GM10266 (cell line): ENCODE data around the gene IL3.

ENCODE experiments used
- DNase-seq: peaks from one replicate; pipeline ENCODE4 v3.0.0; 2012; ENCODE audit errors: extremely low spot score
- CTCF ChIP-seq: IDR thresholded peaks from 2 replicates; pipeline ENCODE4 v1.5.1; 2012; ENCODE audit warnings: mild to moderate bottlenecking, low read depth; ENCODE audit not compliant: control insufficient read depth, insufficient read depth; ENCODE audit errors: missing control alignments

Gene IL3

GRCh38 chr5:132016721-132017250, 43.7 kb upstream of the IL3 start:
- TF ChIP-seq CTCF: no peak
- DNase-seq: no peak

DNA sequence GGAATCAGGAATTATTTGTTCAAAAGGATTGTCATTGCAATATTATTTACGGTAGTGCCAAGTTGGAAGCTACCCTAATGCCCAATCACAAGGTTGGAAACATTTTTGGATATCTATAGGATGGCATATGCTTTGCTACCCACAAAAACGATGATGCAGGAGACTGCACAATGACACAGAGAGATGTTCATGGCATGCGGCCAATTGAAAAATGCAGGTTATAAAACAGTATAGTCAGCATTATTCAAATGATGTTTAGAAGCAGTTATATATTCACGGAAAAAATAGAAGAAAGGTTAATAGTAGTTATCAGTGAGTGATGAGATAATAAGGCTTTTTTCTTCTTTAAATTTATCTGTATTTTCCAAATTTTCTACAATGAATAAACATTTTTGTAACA, 43.1 kb upstream of the IL3 start:
- no peak for DNase-seq
- no peak for TF ChIP-seq CTCF

- no peak for TF ChIP-seq CTCF
- DNase-seq: no peak
These were observed 42.5 kb upstream of the IL3 start for GRCh38 chr5:132017738-132018625.

- no peak for DNase-seq
- no peak for TF ChIP-seq CTCF
These were observed 41.1 kb upstream of the IL3 start for GRCh38 chr5:132019337-132019736.

DNA sequence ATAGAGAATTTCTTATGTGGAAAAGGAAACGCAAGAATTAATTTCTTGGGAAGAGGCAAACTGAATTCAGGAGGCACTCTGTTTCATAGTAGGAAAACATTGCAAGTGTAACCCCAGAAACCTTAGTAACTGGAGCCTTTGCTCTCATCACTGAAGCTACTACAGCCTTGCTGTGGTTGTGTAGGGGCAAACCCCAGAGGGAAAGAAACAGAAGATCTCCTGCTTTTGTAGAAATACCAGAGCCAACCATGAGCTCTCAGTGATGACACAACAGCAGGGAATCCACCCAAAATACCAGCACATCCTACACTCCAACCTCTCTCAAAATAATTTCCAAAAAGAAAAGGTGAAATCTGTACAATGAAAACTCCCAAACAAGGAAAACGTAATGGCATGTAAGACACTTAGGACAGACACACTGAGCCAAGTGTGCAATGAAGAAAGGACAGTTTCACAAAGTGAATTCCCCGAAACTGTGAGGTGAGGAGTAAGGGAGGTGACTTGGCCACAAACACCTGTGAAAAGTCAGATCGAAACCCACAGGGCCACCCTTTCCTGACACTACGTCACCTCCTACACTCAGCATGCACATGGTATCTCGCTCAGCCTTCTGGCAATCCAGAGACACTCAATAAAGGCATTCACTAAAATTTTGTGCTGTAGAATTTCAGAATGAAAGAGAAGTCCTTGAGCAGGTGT, 40.4 kb upstream of the IL3 start:
- DNase-seq: peak; percentile 77

DNA sequence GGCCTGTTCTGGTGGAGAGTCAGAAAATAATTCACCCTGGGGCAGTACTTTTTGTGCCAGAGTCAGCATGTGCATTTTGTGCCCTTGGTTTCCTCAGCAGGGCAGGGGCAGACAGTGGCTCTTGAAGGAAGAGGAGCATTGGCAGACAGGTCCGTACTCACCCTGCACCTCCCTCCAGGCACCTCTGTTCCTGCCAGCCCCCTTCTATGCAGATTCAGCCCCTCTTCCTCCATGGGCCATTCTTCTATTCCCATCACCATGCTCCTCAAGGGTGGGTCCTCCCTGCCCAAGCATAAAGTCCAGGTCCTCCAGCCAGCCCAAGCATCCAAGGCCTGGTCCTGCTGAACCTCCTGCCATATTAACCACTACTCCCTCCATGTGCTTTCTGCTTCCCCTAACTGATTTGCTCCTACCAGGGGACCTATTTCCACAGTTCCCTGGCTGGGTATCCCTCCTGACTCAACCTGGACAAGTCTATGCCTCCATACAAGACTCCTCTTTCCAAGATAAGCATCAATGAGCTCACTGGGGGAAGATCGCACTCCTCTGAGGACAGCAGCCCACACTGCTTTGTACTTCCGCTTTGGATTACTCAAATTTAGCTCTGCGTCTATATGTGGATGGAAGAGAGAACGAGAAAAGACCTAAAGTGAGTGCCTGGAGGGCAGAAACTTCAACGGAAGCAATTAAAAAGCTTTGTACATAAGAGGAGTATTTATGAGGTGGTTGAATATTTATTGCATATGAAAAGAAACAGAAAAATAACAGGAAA, 39.7 kb upstream of the IL3 start:
- TF ChIP-seq CTCF: no peak
- no peak for DNase-seq

More for the DNA sequence above, 40.4 kb upstream of the IL3 start:
- TF ChIP-seq CTCF: no peak

GRCh38 chr5:132021654-132022053, 38.8 kb upstream of the IL3 start:
- no peak for TF ChIP-seq CTCF
- DNase-seq: no peak
